GM10266 (cell line): Measurements from ENCODE around the gene CYP19A1.

Source experiments
- DNase-seq: peaks from one replicate; pipeline ENCODE4 v3.0.0; 2012; ENCODE audit errors: extremely low spot score
- CTCF ChIP-seq: IDR thresholded peaks from 2 replicates; pipeline ENCODE4 v1.5.1; 2012; ENCODE audit warnings: mild to moderate bottlenecking, low read depth; ENCODE audit not compliant: control insufficient read depth, insufficient read depth; ENCODE audit errors: missing control alignments

The CYP19A1 gene

GRCh38 chr15:51250217-51251011 is 88.0 kb downstream of the CYP19A1 start:
- no peak for TF ChIP-seq CTCF
- no peak for DNase-seq

- no peak for DNase-seq
- TF ChIP-seq CTCF: no peak
Measured at GRCh38 chr15:51245628-51246027, 92.8 kb downstream of the CYP19A1 start.

GRCh38 chr15:51244423-51244869 is 94.0 kb downstream of the CYP19A1 start:
- DNase-seq: no peak

GRCh38 chr15:51243774-51244173 is 94.6 kb downstream of the CYP19A1 start:
- DNase-seq: no peak
- TF ChIP-seq CTCF: no peak

More at GRCh38 chr15:51244423-51244869, 94.0 kb downstream of the CYP19A1 start:
- TF ChIP-seq CTCF: no peak

- TF ChIP-seq CTCF: no peak
- DNase-seq: no peak
Measured at GRCh38 chr15:51240066-51240465, 98.3 kb downstream of the CYP19A1 start.

GRCh38 chr15:51237816-51238215 is 100.6 kb downstream of the CYP19A1 start:
- DNase-seq: no peak
- TF ChIP-seq CTCF: no peak

GRCh38 chr15:51234176-51234927 is 104.0 kb downstream of the CYP19A1 start:
- DNase-seq: no peak
- no peak for TF ChIP-seq CTCF
